ENCODE results near the gene CCDC174. TPM values are rescaled to one million over a fixed set of nuclear protein-coding genes. Genes with fewer than 3 reads are reported as not detected.
A peak's percentile ranks its signal among the peaks of the same experiment; 100 is the strongest.
"Not testable (repeated sequence)": the region's sequence is repeated elsewhere in the genome, so short reads cannot be mapped to it uniquely, and the experiment has no call there.

The CCDC174 gene
- total RNA-seq: 10 to 100 TPM; 26.9 to 55.9 TPM
- 51.9 to 63.0 reads per million in 2 donors for total RNA-seq

GRCh38 chr3:14651440-14652251 lies at the start of gene CCDC174:
Gene CCDC174, plus strand, starts transcription at chr3:14651762. Its CDS starts 75 bp downstream, at chr3:14651837.
- no peaks in the 10 kb centered on the region for H3K9me3 ChIP-seq (ENCODE audit: control insufficient read depth, low read length, poor library complexity, severe bottlenecking)
- DNase-seq: peak; percentile 81 to 92 (median 89)
- Mint-ChIP-seq H3K36me3 (ENCODE audit: low read depth) (peaks cover 2% of the 10 kb centered on the region), H3K4me3 (peak within 1 kb of the TSS; percentile 96), H3K27ac (peak within 1 kb of the TSS; percentile 99), H3K27me3 (no peaks in the 10 kb centered on the region), H3K4me1 (peaks cover 35% of the 10 kb centered on the region)
- ATAC-seq: peak; percentile 98

GRCh38 chr3:14602006-14602803 lies 49.4 kb upstream of the CCDC174 start:
- DNase-seq (no peak), ATAC-seq (no peak)
- no peak overlapping the region for H3K4me3 Mint-ChIP-seq
- H3K36me3 Mint-ChIP-seq (ENCODE audit: low read depth): peaks cover 7% of the 10 kb centered on the region
- H3K4me1 Mint-ChIP-seq: peaks cover 5% of the 10 kb centered on the region
- H3K9me3 ChIP-seq (ENCODE audit: control insufficient read depth, low read length, poor library complexity, severe bottlenecking): no peaks in the 10 kb centered on the region
- peaks cover 53% of the 10 kb centered on the region for H3K27me3 Mint-ChIP-seq
- no peak overlapping the region for H3K27ac Mint-ChIP-seq

- Mint-ChIP-seq H3K36me3 (ENCODE audit: low read depth) (peaks cover 7% of the 10 kb centered on the region), H3K4me3 (no peak overlapping the region), H3K27me3 (peaks cover 58% of the 10 kb centered on the region), H3K27ac (no peak overlapping the region), H3K4me1 (peaks cover 5% of the 10 kb centered on the region)
- DNase-seq (no peak), ATAC-seq (no peak)
- no peaks in the 10 kb centered on the region for H3K9me3 ChIP-seq (ENCODE audit: control insufficient read depth, low read length, poor library complexity, severe bottlenecking)
Measured at GRCh38 chr3:14602804-14603644, 48.5 kb upstream of the CCDC174 start.

GRCh38 chr3:14605067-14605466 lies 46.5 kb upstream of the CCDC174 start:
- no peak overlapping the region for H3K4me3 Mint-ChIP-seq
- peaks cover 10% of the 10 kb centered on the region for H3K36me3 Mint-ChIP-seq (ENCODE audit: low read depth)
- no peaks in the 10 kb centered on the region for H3K9me3 ChIP-seq (ENCODE audit: control insufficient read depth, low read length, poor library complexity, severe bottlenecking)
- DNase-seq: no peak
- no peak overlapping the region for H3K27ac Mint-ChIP-seq
- no peak for ATAC-seq
- H3K27me3 Mint-ChIP-seq: peaks cover 70% of the 10 kb centered on the region
- H3K4me1 Mint-ChIP-seq: peaks cover 5% of the 10 kb centered on the region

- no peak overlapping the region for H3K27ac Mint-ChIP-seq
- no peak overlapping the region for H3K4me3 Mint-ChIP-seq
- ATAC-seq: no peak
- peaks cover 12% of the 10 kb centered on the region for H3K36me3 Mint-ChIP-seq (ENCODE audit: low read depth)
- peaks cover 5% of the 10 kb centered on the region for H3K4me1 Mint-ChIP-seq
- DNase-seq: no peak
- no peaks in the 10 kb centered on the region for H3K9me3 ChIP-seq (ENCODE audit: control insufficient read depth, low read length, poor library complexity, severe bottlenecking)
- H3K27me3 Mint-ChIP-seq: peaks cover 70% of the 10 kb centered on the region
Measured at GRCh38 chr3:14605744-14606143, 45.8 kb upstream of the CCDC174 start.

GRCh38 chr3:14606669-14607339 lies 44.8 kb upstream of the CCDC174 start:
- H3K4me3 Mint-ChIP-seq: no peak overlapping the region
- no peak overlapping the region for H3K27ac Mint-ChIP-seq
- H3K9me3 ChIP-seq (ENCODE audit: control insufficient read depth, low read length, poor library complexity, severe bottlenecking): no peaks in the 10 kb centered on the region
- DNase-seq: no peak
- peaks cover 67% of the 10 kb centered on the region for H3K27me3 Mint-ChIP-seq
- ATAC-seq: no peak
- H3K36me3 Mint-ChIP-seq (ENCODE audit: low read depth): peaks cover 12% of the 10 kb centered on the region
- H3K4me1 Mint-ChIP-seq: peaks cover 5% of the 10 kb centered on the region

- no peak for DNase-seq
- H3K27ac Mint-ChIP-seq: no peak overlapping the region
- no peak for ATAC-seq
- H3K9me3 ChIP-seq (ENCODE audit: control insufficient read depth, low read length, poor library complexity, severe bottlenecking): no peaks in the 10 kb centered on the region
- H3K4me3 Mint-ChIP-seq: no peak overlapping the region
- peaks cover 10% of the 10 kb centered on the region for H3K36me3 Mint-ChIP-seq (ENCODE audit: low read depth)
- peaks cover 5% of the 10 kb centered on the region for H3K4me1 Mint-ChIP-seq
- peaks cover 73% of the 10 kb centered on the region for H3K27me3 Mint-ChIP-seq
Measured at GRCh38 chr3:14608298-14608697, 43.3 kb upstream of the CCDC174 start.

- not testable (repeated sequence) for ATAC-seq
Measured at GRCh38 chr3:14609058-14609457, 42.5 kb upstream of the CCDC174 start.

GRCh38 chr3:14609506-14609905 lies 42.1 kb upstream of the CCDC174 start:
- H3K9me3 ChIP-seq (ENCODE audit: control insufficient read depth, low read length, poor library complexity, severe bottlenecking): no peaks in the 10 kb centered on the region
- Mint-ChIP-seq H3K27ac (no peak overlapping the region), H3K4me3 (no peak overlapping the region), H3K36me3 (ENCODE audit: low read depth) (peaks cover 9% of the 10 kb centered on the region), H3K4me1 (peaks cover 5% of the 10 kb centered on the region), H3K27me3 (peaks cover 76% of the 10 kb centered on the region)
- DNase-seq (no peak), ATAC-seq (no peak)

More at GRCh38 chr3:14609058-14609457, 42.5 kb upstream of the CCDC174 start:
- not testable (repeated sequence) for DNase-seq; H3K36me3 Mint-ChIP-seq (ENCODE audit: low read depth); H3K4me1 Mint-ChIP-seq; H3K9me3 ChIP-seq (ENCODE audit: control insufficient read depth, low read length, poor library complexity, severe bottlenecking); H3K4me3 Mint-ChIP-seq; H3K27ac Mint-ChIP-seq
- peaks cover 75% of the 10 kb centered on the region for H3K27me3 Mint-ChIP-seq

GRCh38 chr3:14609941-14610340 lies 41.6 kb upstream of the CCDC174 start:
- no peak overlapping the region for H3K27ac Mint-ChIP-seq
- H3K4me1 Mint-ChIP-seq: peaks cover 5% of the 10 kb centered on the region
- peaks cover 72% of the 10 kb centered on the region for H3K27me3 Mint-ChIP-seq
- no peak overlapping the region for H3K4me3 Mint-ChIP-seq
- H3K9me3 ChIP-seq (ENCODE audit: control insufficient read depth, low read length, poor library complexity, severe bottlenecking): no peaks in the 10 kb centered on the region
- peaks cover 9% of the 10 kb centered on the region for H3K36me3 Mint-ChIP-seq (ENCODE audit: low read depth)
- DNase-seq: no peak
- no peak for ATAC-seq

GRCh38 chr3:14614189-14614588 lies 37.4 kb upstream of the CCDC174 start:
- H3K27ac Mint-ChIP-seq: no peak overlapping the region
- DNase-seq (no peak), ATAC-seq (no peak)
- no peaks in the 10 kb centered on the region for H3K9me3 ChIP-seq (ENCODE audit: control insufficient read depth, low read length, poor library complexity, severe bottlenecking)
- H3K27me3 Mint-ChIP-seq: peaks cover 64% of the 10 kb centered on the region
- no peak overlapping the region for H3K4me3 Mint-ChIP-seq
- H3K4me1 Mint-ChIP-seq: no peaks in the 10 kb centered on the region
- H3K36me3 Mint-ChIP-seq (ENCODE audit: low read depth): peaks cover 8% of the 10 kb centered on the region

GRCh38 chr3:14614862-14615261 lies 36.7 kb upstream of the CCDC174 start:
- ATAC-seq (no peak), DNase-seq (no peak)
- no peak overlapping the region for H3K4me3 Mint-ChIP-seq
- H3K27ac Mint-ChIP-seq: no peak overlapping the region
- H3K9me3 ChIP-seq (ENCODE audit: control insufficient read depth, low read length, poor library complexity, severe bottlenecking): no peaks in the 10 kb centered on the region
- no peaks in the 10 kb centered on the region for H3K4me1 Mint-ChIP-seq
- H3K27me3 Mint-ChIP-seq: peaks cover 66% of the 10 kb centered on the region
- peaks cover 8% of the 10 kb centered on the region for H3K36me3 Mint-ChIP-seq (ENCODE audit: low read depth)
